GM18870 (cell line): ENCODE results near the gene KLHL26.

ENCODE experiments used
- ATAC-seq: cut with Tn5 transposase; IDR thresholded peaks from one replicate; pipeline ENCODE4 v1.9.1; 2021; ENCODE audit warnings: moderate library complexity; ENCODE audit not compliant: unreplicated experiment

KLHL26 gene

DNA sequence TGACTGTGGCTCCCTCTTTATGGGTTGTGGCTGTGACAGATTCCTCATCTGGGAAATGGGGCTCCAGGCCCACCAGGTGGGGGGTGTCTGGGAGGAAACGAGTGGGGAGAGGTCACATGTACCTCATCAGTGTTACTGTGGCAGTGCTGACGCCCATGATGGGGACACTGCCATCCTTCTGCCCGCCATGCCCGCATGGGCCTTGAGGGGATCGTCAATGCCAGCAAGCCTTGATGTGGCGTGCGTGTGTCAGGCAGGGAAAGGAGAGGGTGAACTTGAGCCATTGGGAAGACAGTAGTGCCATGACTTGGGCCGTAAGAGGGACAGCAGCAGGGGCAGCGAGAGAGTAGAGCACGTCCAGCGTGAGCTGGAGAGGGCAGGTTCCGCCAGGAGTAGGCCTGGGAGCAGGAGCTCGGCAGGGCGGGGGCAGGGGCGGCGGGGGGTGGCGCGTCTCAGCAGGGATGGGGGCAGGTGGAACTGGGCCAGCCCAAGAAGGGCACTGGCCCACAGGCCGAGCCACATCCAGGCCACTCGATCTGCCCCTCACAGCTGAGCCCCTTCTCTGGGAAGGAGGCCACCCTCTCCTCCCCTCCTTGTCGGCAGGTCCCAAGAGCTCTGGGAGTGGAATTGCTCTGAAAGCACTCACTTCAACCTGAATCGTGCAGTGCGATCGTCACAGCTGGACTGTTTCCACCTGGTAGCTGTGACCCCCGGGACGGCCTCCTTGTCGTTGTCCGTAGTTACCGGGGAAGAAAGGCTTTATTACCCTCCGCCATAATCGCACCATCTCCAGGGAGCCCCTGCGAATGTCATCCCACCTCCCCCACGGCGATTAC, 9.9 kb downstream of the KLHL26 start:
- no peak for ATAC-seq

DNA sequence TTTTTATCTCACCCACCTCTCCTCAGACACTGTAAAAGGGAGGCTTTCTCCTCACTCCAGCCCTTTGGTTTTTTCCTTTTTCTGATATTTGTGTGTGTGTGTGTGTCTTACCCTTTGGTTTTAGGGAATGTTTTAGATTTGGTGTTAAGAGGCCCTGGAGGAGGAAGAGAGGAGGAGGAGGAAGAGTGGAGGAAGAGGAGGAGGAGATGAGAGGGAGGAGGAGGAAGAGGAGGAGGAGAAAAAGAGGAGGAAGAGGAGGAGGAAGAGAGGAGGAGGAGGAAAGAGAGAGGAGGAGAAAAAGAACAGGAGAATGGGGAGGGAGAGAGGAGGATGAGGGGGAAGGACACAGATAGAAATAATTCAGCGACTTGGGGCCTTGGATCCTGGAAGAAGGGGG, 10.5 kb downstream of the KLHL26 start:
- ATAC-seq: no peak

DNA sequence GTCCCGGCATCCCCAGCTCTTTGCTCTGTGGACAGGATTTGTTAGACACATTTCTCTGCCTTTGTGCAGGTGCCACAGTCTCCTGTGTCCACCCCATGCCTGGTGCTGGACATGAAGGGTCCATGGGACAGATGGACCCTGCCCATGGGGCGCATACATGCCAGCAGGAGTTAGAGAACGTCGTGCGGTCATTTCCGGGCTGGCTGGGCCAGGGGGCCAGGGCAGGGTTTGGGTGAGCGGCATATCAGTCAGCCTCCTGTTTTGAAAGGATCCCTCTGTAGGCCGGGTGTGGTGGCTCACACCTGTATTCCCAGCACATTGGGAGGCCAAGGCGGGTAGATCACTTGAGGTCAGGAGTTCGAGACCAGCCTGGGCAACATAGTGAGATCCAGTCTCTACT, 11.0 kb downstream of the KLHL26 start:
- no peak for ATAC-seq

DNA sequence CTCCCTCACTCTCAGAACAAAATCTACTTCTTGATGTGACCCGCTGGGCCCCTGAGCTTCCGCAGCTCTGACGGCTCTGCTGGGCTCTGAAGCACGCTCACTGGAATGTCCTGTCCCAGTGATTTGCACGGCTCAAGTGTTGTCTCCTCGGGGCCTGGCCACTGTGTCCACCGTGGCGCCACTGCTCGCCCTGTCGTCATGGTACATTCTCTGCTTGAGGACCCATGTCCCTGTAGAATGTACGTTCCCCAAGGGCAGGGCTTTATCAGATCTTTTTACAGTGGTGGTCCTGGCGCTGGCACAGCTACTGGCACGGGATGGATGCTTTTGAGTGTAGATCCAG, 12.1 kb downstream of the KLHL26 start:
- ATAC-seq: no peak

DNA sequence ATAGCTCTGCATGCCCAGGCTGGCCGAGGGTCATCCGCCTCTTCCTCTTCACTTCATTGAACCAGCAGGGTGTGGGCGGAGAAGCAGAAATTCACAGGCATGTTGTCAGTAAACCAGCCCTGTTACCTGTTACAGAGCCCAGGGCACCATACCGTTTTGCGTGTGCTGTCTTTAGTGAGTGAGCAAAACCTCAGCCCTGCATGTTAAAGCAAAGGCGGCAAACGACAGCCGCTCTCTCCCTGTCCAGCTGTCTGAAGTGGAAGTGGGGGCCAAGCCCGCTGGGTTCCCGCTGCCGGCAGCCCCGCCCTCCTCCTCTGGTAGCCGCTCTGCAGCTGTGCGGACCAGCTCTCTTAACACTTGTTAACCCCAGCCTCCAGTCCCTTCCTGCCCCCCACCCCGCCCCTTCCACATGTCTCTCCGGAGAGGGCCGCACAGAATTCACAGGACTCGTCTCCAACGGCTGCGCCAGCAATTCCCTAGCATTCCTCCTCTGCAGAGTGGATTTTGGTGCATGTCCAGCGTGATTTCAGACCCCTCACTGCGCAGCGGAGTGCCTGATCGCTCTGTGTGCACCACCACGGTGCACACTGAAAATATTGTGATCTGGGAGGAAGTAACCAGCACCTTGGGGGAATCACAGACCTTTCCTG, 12.7 kb downstream of the KLHL26 start:
- ATAC-seq: no peak

DNA sequence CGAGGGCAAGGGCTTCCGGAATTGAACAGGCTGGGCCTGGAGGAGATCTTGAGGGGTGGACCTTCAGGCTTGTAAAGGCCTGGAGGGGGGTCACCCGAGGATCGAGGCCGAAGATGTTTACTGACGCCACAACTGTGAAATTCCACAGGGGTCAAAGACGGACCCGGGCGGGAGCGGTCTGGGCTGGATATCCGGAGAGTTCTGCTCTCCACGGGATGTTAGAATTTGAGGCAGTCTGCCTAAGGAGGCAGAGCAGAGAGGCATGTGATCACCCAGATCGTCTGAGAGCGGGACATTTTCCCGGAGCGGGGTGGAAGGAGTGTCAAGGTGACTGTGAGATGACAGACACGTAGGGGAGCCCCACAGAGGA, 13.2 kb downstream of the KLHL26 start:
- no peak for ATAC-seq

DNA sequence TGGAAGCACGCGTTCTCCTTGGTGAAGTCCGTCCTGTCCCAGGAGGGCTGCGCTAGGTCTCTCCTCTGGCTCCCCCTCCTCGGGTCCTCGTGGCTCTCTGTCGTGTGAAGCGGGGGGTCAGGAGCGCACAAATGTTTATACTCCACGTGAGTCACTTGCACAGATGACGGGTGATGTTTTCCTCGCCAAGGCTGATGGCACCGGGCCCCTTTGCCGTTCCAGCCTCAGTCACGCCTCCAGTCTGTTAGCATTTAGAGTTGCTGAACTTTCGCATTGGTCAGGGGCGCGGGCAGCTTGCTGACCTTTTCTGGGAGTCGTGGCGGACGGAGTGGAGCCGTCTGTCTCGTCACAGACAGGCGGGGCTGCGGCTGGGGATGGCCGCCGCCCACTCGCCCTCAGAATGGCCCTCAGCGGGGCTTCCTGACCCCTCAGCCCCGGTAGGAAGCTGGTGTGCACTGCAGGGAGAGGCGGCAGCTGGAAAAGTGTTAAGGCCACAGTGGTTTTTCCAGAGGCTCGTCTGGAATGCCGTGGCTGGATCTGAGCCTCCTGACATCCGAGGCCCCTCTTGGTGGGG, 13.7 kb downstream of the KLHL26 start:
- ATAC-seq: no peak

DNA sequence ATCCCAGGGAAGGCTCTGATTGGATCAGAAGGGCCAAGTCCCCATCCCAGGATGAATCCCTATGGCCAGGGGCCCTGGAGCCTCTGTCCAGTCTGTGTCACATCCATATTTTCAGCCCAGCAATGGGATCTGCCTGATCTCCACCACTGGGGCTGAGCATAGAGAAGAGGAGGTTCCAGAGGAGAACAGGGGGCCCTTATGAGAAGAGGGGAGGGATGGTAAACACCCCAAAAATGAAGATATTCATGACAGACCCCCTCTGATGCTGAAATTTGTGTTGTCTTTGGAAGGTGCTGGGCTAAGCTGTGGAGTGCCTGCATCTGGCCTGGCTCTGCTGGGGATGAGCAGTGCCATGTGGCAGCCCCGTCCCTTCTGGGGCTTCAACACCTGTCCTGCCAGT, 14.5 kb downstream of the KLHL26 start:
- ATAC-seq: no peak

DNA sequence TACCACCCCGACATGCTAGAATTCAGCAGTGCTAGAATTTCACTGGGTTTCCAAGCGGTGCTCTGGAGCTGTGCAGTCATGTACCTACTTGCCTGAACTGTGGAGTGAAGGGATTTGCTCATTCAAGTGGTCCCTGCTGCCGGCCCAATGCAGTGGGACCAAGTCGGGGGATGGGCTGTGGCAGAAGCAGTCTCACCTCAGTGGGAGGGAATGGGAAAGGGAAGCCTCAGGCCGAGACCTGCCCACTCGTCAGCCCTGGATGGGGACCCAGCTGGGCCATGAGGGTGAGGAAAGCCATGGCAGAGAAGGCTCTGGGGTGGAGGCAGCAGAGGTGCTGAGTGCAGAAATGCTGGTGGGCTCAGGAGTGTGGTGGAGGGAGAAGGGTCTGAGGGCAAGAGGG, 14.9 kb downstream of the KLHL26 start:
- ATAC-seq: no peak

DNA sequence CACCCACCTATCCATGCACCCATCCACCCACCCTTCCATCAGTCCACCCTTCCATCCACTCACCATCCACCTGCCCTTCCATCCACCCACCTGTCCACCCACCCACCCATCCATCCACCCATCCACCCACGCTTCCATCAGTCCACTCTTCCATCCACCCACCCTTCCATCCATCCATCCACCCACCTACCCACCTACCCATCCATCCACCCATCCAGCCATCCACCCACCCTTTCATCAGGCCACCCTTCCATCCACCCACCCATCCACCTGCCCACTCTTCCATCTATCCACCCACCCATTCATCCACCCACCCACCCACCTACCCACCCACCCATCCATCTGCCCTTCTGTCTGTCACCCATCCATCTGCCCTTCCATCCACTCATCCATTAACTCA, 17.0 kb downstream of the KLHL26 start:
- ATAC-seq: no peak

DNA sequence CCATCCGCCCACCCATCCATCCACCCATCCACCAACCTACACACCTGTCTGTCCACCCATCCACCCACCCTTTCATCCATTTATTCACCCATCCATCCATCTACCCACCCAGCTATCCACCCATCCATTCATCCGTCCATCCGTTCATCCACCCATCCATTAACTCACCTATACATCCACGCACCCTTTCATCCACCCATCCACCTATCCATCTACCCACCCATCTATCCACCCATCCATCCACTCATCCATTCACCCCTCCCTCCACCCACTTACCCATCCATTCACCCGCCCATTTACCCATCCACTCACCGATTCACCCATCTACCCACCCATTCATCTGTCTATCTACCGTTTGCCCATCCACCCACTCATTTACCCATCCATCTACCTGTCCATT, 17.6 kb downstream of the KLHL26 start:
- ATAC-seq: no peak

DNA sequence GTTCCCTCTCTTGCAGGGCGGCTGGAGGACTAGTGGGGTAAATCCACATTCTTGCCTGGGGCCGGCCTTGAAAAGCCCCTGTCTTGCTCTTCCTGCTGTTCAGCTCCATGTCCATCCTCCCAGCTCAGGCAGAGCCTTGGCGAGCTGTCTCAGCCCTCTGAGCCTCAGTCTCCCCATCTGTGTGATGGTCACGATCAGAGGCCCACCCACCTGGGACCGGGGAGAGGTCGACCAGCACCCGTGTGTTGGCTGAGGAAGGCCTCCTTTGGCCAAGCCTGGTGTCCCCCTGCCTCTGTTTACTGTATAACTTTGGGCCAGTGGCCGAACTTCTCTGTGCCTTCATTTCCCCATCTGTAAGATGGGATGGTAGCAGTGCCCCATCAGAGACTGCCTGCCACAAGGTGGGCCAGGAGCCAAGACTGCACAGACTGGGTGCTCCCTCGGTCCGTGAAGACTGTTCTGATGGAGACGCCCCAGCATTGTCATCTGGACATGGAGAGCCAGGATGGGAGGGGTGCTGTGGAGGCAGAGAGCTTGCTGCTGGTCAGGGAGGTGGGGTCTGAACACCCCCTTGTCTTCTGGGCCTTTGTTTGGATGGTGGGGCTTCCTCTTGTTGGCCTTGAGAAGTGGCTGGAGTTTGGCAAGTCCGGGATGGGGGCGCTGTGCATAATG, 18.5 kb downstream of the KLHL26 start:
- no peak for ATAC-seq

DNA sequence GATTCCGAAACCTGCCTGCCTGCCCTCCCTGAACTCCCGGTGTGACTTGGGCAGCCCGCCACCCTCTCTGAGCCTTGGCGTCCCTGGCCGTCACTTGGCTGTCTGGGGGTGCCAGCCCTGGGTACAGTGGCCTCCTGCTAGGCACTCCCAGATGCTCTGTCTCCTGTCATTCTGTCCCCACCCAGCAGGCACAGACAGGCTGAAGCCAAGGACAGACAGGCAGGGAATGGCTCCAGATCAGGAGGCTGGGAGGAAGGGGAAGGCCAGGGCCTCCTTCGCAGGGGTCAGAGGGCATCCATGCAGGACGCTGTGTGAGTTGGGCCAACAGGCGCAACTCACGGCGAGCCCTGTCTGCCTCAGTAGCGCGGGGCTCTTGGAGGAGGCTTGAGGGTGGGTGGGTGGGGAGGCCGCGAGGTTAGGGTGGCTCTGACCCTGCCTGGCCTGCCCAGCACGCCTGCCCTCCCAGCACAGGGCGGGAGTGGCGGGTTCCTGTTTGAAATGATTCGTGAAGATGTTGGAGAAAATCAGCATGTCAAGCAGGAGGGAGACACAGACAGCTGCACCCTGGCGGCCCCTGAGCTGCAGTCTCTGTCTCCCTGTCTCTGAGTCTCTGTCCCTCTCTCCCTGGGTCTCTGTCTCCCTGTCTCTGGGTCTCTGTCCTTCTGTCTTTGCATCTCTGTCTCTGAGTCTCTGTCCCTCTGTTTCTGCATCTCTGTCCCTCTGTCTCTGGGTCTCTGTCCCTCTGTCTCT, 19.7 kb downstream of the KLHL26 start:
- no peak for ATAC-seq

DNA sequence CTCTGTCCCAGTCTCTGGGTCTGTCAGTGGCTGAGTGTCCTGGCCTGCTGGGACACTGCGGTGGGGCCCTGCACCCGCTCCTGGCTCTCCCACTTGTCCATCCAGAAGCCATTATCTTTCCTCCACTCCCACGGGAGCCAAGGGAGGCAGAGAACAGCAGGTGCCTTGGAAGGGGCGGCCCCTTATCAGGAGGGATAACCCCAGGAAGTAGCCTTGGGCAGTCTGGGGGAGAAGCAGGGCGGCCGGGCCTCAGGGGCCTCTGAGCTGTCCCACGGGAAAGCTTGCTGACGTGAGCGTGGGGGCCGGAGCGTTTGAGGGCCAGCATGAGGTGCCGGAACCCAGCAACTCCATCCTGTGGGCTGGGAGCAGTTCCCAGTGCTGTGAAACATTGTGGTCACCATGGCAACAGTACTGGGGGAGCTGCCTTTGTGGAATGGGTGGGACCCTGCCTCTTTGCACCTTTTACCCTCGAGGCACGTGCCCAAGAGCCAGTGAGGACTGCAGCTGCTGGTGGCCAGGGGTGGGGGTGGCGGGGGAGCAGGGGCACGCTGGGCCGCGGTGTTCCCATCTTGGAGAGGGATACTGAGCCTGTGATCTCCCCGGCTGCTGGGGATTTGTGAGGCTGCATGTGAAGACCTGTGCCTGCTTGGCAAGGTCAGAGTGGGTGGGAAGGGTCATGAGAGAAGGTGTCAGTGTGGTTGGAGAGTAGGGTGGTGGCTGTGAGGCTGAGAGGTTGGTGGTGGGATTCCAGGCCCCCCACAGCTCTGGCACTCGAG, 20.9 kb downstream of the KLHL26 start:
- no peak for ATAC-seq

DNA sequence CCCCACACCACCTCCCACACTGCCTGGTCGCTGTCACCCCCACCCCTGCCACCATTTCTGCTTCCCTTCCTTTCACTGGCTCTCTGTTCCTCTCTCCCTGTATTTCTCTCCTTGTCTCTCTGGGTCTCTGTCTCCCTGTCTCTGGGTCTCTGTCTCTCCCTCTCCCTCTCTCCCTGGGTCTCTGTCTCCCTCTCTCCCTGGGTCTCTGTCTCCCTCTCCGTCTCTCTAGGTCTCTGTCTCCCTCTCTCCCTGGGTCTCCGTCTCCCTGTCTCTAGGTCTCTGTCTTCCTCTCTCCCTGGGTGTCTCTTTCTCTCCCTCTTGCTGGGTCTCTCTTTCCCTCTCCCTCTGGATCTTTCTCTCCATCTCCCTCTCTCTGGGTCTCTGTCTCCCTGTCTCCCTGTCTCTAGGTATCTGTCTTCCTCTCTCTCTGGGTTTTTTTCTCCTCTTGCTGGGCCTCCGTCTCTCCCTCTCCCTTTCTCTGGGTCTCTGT, 21.6 kb downstream of the KLHL26 start:
- no peak for ATAC-seq

DNA sequence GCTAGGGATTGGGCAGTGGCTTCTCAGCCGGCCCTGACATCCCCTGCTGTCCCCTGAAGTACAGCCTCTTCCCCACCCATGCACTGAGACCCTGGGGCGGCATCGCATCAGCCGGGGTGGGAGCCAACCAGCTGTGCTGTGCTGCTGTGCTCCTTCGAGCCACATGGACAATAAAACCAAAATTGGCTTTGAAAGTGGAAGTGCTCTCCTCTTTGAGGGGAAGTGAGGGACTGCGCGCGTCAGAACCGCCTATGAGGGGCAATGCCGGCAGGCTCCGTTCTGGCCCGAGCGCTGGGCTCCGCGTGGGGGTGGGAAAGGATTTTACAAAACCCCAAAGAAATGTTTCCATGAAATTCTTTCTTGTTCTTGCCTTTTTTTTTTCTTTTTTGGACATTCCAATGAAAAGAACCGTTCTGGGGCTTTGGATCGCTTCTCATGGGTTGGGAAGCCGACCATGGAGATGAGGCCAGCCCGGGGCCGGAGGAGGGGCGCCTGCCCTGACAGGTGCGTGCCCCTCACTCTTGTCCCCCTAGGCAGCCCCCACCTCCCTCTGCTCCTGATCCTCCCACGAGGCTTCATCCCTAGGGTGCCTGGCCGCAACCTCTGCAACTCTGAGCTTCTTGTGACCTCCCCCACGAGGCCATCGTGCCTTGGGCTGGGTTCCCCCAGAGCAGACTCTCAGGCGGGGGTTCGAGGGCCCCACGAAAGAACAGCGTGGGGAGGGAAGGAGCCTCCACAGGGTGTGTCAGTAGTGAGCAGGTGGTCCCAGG, 22.6 kb downstream of the KLHL26 start:
- ATAC-seq: no peak

DNA sequence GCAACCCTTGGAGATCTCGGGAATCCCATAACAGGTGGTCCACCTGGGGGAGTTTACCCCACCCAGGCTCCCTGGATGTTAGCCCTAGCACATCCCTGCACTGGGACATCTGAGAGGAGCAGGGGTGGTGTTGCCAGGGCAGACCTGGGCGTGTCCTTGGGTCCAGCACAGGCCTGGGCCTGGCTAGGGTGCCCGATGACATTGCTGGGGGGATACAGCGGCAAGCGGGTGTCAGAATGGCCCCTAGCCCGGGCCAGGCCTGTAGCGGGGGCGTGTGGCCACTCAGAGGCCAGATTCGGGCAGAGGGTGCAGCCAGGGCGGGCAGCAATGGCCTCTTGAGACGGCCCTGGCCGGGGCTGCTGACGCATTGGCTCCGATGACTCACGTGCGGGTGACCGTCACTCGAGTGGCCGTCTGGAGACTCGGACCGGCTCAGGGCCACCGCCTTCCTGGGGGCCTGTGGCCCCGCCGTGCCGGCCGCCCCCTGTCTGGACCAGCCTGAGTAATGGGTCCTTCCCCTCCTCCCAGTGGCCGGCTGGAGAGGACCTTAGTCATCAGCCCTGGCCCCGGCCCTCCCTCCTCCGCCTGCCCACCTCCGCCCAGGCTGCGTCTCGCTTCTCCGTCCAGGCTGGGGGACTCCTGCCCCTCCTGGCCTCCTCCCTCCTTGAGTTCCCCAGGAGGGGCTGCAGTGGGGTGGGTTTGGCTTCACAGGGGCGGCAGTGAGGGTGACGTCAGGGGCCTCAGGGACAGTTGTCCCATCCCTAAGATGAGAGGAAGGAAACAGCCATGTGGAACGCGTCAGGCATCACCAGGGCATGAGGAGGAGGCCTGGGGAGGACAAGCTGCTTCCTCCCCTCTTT, 23.5 kb downstream of the KLHL26 start:
- no peak for ATAC-seq

DNA sequence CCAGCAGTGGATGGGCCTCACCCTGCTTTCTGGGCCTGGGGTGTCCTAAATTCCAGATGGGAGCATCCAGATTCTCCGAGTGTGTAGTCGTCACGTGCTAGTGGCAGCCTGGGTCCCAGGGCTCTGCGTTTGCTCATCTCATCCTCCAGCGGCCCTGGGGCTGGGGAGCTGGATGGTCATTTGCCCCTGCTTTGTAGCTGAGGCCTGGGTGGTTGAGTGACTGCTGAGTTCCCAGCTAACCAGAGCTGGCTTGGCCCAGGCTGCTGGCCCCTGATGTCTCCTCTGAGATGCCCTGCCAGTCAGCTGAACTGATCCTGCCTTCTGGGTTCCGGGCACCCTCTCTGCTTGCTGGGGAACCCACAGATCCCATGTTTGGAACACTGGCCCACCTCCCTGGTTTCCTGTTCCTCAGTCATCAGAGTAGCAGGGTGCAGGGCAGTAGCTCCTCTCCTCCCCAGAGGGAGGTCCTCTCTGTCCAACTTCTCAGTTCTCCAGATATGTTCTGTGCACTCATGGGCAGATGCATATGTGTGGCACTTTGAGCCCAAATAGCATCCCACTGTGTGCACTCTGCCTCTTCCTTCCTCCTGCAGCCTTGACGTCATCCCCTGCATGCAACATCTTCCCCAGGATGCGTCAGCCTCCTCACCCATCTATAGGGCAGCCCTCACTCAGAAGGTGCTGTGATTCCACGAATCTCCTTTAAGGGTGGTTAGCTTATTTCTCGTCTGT, 24.3 kb downstream of the KLHL26 start:
- no peak for ATAC-seq
